Stimulated activated CD4-positive, alpha-beta T cell treated with anti-CD3 and anti-CD28 coated beads, Interleukin-15, amount 100 ng/mL, for 24 hours (primary cell): Measurements from ENCODE around the gene SNX8.

Experiments used
- DNase-seq: peaks from one replicate; pipeline ENCODE4 v3.0.0-alpha.2; 2020

SNX8 gene

GRCh38 chr7:2258661-2259365, 55.4 kb downstream of the SNX8 start:
- DNase-seq = no peak

GRCh38 chr7:2257651-2258050, 56.6 kb downstream of the SNX8 start:
- no peak for DNase-seq

- no peak for DNase-seq
These were observed 57.1 kb downstream of the SNX8 start for GRCh38 chr7:2257046-2257551.

- DNase-seq = no peak
These were observed 57.8 kb downstream of the SNX8 start for GRCh38 chr7:2256306-2257045.

- no peak for DNase-seq
These were observed 58.8 kb downstream of the SNX8 start for GRCh38 chr7:2255145-2256139.

- DNase-seq = no peak
These were observed 59.7 kb downstream of the SNX8 start for GRCh38 chr7:2254429-2255144.

- no peak for DNase-seq
These were observed 60.6 kb downstream of the SNX8 start for GRCh38 chr7:2253525-2254244.

GRCh38 chr7:2253021-2253420, 61.2 kb downstream of the SNX8 start:
- no peak for DNase-seq

- no peak for DNase-seq
These were observed 62.1 kb downstream of the SNX8 start for GRCh38 chr7:2251841-2252771.

- no peak for DNase-seq
These were observed 62.9 kb downstream of the SNX8 start for GRCh38 chr7:2251381-2251780.

- no peak for DNase-seq
These were observed 64.4 kb downstream of the SNX8 start for GRCh38 chr7:2249744-2250323.

- DNase-seq = peak; percentile 34
These were observed 65.1 kb downstream of the SNX8 start for GRCh38 chr7:2248984-2249694.

- peak; percentile 52 for DNase-seq
These were observed 66.9 kb downstream of the SNX8 start for GRCh38 chr7:2247141-2247995.

- no peak for DNase-seq
These were observed 68.2 kb downstream of the SNX8 start for GRCh38 chr7:2245883-2246675.

GRCh38 chr7:2244404-2244995, 69.7 kb downstream of the SNX8 start:
- no peak for DNase-seq

- DNase-seq = no peak
These were observed 70.8 kb downstream of the SNX8 start for GRCh38 chr7:2243458-2243857.
